ENCODE measurements around the gene GGA2. TPM values are rescaled to one million over a fixed set of nuclear protein-coding genes. Genes with fewer than 3 reads are reported as not detected.

GGA2 gene
- total RNA-seq, 2 donors from 2014 or later, result 75.7 to 105 TPM

- 78% methylated on average over 11 of the region's 11 CpGs for WGBS
- Histone ChIP-seq H3K36me3 (no peaks in the 10 kb centered on the region), H3K27me3 (replicated peaks; ENCODE audit: insufficient read depth) (no peaks in the 10 kb centered on the region), H3K4me3 (no peak overlapping the region), H3K27ac (no peak overlapping the region), H3K9me3 (no peaks in the 10 kb centered on the region), H3K4me1 (replicated peaks) (no peaks in the 10 kb centered on the region)
- peak; percentile 46 for DNase-seq (ENCODE audit: low spot score)
- TF ChIP-seq POLR2AphosphoS5 (IDR thresholded peaks at IDR 0.05), result peak; percentile 74
- TF ChIP-seq, protein P1, sequence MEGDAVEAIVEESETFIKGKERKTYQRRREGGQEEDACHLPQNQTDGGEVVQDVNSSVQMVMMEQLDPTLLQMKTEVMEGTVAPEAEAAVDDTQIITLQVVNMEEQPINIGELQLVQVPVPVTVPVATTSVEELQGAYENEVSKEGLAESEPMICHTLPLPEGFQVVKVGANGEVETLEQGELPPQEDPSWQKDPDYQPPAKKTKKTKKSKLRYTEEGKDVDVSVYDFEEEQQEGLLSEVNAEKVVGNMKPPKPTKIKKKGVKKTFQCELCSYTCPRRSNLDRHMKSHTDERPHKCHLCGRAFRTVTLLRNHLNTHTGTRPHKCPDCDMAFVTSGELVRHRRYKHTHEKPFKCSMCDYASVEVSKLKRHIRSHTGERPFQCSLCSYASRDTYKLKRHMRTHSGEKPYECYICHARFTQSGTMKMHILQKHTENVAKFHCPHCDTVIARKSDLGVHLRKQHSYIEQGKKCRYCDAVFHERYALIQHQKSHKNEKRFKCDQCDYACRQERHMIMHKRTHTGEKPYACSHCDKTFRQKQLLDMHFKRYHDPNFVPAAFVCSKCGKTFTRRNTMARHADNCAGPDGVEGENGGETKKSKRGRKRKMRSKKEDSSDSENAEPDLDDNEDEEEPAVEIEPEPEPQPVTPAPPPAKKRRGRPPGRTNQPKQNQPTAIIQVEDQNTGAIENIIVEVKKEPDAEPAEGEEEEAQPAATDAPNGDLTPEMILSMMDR (IDR thresholded peaks at IDR 0.05), result no peak
- intact Hi-C loops (cut with DNase I), result no loop called here
Measured at GRCh38 chr16:23539984-23540816, 29.9 kb upstream of the GGA2 start.

GRCh38 chr16:23538919-23539278 lies 28.6 kb upstream of the GGA2 start:
- Histone ChIP-seq H3K4me1 (replicated peaks) (no peaks in the 10 kb centered on the region), H3K27me3 (replicated peaks; ENCODE audit: insufficient read depth) (no peaks in the 10 kb centered on the region), H3K4me3 (no peak overlapping the region), H3K9me3 (no peaks in the 10 kb centered on the region), H3K36me3 (peaks cover 3% of the 10 kb centered on the region in 2 donors), H3K27ac (no peak overlapping the region)
- WGBS, result 85% methylated on average over 1 of the region's 1 CpG
- intact Hi-C loops (cut with DNase I), result no loop called here
- no peak for DNase-seq (ENCODE audit: low spot score)
- no peak for TF ChIP-seq POLR2AphosphoS5 (IDR thresholded peaks at IDR 0.05)
- no peak for TF ChIP-seq POLR2A (IDR thresholded peaks at IDR 0.05)
- TF ChIP-seq, protein P1 (IDR thresholded peaks at IDR 0.05), result no peak

- intact Hi-C loops (cut with DNase I), result no loop called here
- H3K4me3 ChIP-seq, result no peak overlapping the region
- WGBS, result 83% methylated on average over 3 of the region's 3 CpGs
- no peaks in the 10 kb centered on the region for H3K27me3 ChIP-seq (replicated peaks; ENCODE audit: insufficient read depth)
- H3K9me3 ChIP-seq, result no peaks in the 10 kb centered on the region
- no peak for TF ChIP-seq POLR2AphosphoS5 (IDR thresholded peaks at IDR 0.05)
- TF ChIP-seq, protein P1 (IDR thresholded peaks at IDR 0.05), result no peak
- TF ChIP-seq POLR2A (IDR thresholded peaks at IDR 0.05), result no peak
- DNase-seq (ENCODE audit: low spot score), result no peak
- H3K4me1 ChIP-seq (replicated peaks), result no peaks in the 10 kb centered on the region
- H3K36me3 ChIP-seq, result peaks cover 3% of the 10 kb centered on the region in 2 donors
- H3K27ac ChIP-seq, result no peak overlapping the region
Measured at GRCh38 chr16:23537390-23537789, 27.1 kb upstream of the GGA2 start.

DNA sequence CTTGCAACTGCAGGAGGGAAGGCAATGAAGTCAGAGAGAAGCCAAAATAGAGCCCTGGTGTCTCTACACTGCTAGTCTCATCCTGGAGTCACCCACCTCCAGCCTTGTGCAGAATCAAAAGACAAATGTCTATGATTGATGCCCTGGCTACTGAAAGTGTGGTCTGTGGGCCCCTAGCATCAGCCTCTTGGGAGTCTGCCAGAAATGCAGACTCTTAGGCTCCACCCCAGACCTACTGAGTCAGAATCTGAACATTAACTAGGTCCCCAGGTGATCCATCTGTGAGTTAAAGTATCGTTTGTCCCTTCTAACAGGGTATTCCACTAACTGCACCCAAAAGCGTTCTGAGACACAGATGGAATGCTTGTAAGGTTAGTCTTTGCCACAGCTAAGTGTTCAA lies 25.6 kb upstream of the GGA2 start:
- no peak for DNase-seq (ENCODE audit: low spot score)
- intact Hi-C loops (cut with DNase I), result no loop called here
- Histone ChIP-seq H3K9me3 (no peaks in the 10 kb centered on the region), H3K27ac (no peak overlapping the region), H3K27me3 (replicated peaks; ENCODE audit: insufficient read depth) (no peaks in the 10 kb centered on the region), H3K4me3 (no peak overlapping the region), H3K36me3 (peaks cover 3% of the 10 kb centered on the region in 2 donors), H3K4me1 (replicated peaks) (no peaks in the 10 kb centered on the region)
- TF ChIP-seq POLR2A (IDR thresholded peaks at IDR 0.05), result no peak
- TF ChIP-seq, protein P1 (IDR thresholded peaks at IDR 0.05), result no peak
- no peak for TF ChIP-seq POLR2AphosphoS5 (IDR thresholded peaks at IDR 0.05)
- 82% methylated on average over 2 of the region's 2 CpGs for WGBS
